Measurements from ENCODE around the gene ABCA8. TPM values are rescaled to one million over a fixed set of nuclear protein-coding genes. Genes with fewer than 3 reads are reported as not detected.
"Not testable (repeated sequence)": the region's sequence is repeated elsewhere in the genome, so short reads cannot be mapped to it uniquely, and the experiment has no call there.

Gene ABCA8
- total RNA-seq, 1 donor from 2014 or later = 90.5 TPM

DNA sequence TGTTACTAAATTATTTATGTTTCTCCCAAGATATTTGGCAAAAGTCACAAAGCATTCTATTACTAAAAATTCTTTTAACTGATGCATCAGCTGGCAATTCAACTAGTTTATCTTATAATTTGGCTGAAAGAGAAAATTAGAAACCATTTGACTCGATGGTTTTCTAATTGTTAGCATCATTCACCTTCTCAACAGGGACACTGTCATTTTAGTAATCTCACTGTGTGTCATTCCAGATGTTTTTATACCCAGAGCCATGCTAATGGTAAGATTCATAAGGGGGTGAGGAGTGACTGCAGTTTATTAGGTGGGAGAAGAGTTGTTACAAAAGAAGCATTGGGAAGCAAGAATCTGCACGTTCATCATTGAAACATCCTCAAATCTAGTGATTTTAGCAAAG is 124.9 kb downstream of the ABCA8 start:
- DNase-seq (ENCODE audit: low spot score) = no peak

DNA sequence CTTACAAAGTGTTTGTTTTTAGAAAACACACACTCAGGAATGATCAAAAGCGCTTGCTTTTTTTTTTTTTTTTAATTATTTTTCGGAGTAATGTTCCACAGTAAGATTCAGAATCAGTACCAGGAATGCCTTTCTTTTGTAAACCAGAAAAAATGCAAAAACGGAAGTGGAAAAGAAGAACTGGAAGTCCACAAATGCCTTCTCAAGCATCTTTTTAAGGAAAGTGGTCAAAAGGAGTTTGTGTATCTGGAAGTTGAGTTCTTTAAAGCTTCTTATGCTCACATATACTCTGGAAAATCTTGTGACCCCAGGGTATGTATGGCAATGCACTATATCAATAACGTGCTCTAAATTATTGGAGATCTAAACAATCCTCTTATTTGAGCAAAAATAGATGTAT is 126.0 kb downstream of the ABCA8 start:
- DNase-seq (ENCODE audit: low spot score) = no peak

DNA sequence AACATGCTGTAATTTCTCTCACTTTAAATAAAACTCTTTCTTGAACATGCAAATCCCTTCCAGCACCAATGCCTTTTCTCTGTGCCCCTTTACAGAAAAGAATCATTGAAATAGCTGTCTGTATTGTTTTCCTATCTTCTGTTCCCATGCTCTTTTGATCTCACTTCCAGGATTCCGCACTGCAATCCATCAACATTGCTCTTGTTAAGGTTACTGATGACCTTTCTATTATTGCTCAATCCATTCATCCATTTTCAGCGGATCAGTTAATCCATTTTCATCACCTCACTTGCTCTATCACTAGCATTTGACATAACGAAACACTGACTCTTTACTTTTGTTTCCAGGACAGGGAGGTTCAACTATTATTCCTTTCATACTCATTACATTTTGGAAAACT is 130.5 kb downstream of the ABCA8 start:
- no peak for DNase-seq (ENCODE audit: low spot score)

DNA sequence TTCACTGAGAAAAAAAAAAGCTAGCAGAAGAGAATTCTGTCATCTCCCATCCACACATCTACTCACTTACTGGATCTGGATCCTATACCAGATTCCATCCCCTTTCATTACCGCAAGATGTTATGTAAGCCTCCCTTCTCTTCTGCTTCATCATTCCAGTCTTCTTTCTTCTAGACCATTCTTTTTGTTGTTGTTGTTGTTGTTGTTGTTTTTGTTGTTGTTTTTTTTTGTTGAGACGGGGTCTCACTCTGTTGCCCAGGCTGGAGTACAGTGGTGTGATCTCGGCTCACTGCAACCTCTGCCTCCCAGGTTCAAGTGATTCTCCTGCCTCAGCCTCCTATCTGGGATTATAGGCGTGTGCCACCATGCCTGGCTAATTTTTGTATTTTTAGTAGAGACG is 131.0 kb downstream of the ABCA8 start:
- not testable (repeated sequence) for DNase-seq (ENCODE audit: low spot score)

DNA sequence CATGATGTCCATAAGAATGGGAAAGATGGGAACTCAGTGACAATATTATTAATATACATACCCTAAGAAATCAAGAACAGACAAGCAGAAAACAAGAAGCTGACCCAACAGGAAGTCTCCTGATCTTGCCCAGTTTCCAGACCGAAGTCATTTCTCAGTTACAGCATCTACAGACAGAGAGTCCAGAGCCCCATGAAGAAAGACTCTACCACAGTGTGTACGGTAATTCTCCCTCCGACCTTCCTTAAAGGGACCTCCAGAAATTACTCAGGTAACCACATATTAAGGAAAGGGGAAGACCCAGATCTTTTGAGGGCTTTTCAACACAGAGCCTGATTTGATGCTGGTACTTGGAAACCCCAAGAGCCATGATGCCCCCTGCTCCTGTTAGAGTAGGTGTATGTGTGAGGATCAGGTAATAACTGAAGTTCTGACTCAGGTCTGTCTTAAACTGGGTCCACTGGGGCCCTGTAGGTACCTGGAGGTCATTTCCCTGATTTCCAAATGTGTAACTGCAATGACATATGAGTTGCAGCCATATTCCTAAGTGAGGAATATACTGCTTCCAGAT is 132.4 kb downstream of the ABCA8 start:
- no peak for DNase-seq (ENCODE audit: low spot score)

DNA sequence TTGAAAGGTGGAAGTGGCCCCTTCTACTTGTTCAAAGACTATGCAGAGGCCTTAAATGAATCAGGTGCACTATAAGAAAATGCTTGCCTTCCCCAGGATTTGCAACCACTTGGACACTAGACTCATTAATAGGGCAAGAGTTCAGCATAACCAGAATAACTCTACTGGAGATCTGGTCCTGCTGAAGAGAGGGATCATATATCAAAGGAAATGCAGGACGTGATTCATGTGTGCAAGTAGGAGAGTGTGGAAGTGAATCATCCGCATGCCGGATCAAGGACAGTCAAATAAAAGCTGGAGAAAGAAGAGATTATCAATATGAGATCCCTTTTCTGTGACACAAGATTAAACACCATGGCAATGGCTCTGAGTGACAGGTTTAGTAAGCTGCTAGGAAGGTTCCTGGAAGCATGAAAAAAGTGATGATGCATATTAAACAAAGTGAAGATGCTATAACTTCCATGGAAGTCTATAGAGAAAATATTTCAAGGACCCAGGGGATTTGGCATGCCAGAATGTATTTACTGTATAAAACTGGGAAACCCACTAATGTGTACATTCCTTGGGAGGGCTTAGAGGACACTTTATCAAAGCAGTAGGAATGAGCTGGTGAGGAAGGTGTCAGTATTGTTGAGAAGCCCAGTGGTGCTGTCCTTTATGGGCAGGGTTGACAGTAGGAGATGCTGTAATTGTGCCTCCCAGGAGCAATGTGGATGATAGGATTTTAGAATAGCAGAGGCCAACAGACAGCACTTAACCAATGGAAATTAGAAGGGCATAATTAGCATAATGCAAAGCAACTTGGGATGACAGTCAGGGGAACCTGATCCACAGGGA is 133.1 kb downstream of the ABCA8 start:
- DNase-seq (ENCODE audit: low spot score) = no peak

DNA sequence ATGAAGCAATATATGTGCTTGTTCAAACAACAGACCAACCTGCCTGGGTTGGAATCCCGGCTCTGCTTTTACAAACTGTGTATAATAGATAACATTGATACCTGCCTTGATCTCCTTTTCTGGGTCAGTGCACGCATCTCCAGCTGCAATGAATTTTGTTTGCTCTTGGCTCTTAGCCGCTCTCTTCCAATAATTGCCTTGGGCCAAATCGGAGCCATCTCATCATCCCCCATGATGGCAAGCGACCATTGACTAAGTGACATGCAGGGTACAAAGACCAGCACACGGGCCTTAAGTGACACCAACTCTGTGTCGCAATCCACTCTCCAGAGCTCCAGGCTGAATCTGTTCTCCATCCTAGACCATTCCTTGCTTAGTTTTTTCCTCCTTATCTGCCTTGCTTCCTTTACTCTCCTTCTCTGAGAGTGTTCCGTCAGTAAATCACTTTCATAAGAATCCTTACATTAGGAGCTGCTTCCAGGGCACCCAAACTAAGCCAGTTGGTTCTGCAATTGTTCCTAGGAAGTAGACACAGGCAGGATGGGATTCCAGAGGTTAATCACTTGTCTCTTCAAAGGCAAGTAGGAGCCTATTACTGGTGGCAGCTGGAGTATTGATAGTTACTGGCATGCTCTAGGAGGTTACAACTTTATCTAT is 134.2 kb downstream of the ABCA8 start:
- DNase-seq (ENCODE audit: low spot score) = no peak

DNA sequence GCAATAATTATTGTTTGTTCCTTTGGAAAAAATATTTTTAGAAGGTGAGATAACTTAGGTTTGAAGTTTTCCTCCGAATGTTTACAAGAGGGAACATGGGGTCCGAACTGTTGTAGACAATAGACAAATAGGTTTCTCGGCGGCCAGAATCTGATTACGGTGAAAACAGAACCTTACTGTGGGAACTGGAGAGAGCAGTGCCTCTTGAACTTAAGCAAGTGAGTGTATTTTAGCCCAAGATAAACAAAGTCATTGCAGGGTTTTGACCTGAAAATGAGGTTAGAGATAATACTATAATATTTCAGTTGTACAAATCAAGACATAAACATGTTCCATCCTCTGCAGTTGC is 134.7 kb downstream of the ABCA8 start:
- DNase-seq (ENCODE audit: low spot score) = no peak

DNA sequence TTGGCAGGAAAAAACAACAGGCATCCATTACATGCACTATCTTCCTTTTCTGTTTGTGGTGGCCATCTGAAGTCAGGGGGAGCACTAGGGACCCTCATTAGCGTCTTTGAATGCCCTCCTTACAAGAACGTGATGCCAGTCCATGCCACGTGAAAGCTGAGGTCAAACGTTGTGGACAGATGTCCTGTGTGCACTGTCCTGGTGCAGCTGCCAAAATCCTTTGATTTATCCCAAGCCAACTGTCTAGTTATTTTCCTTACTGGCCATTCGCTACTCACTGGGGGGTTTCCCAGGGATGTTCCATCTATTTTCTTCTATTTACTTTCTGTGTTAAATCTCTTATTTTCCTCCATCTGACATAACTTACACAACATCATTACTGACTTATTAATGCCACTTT is 135.7 kb downstream of the ABCA8 start:
- DNase-seq (ENCODE audit: low spot score) = no peak

Other genes starting within 250 kb of the ABCA8 start
- gene ABCA9, start 105.5 kb upstream of the ABCA8 start, total RNA-seq = 57.5 TPM
- 106 TPM for gene ABCA6, start 186.5 kb upstream of the ABCA8 start, total RNA-seq